IMR-90 (cell line): ENCODE results near the gene COL23A1. TPM values are rescaled to one million over a fixed set of nuclear protein-coding genes. Genes with fewer than 3 reads are reported as not detected.

Source experiments
- ATAC-seq: fragments of 200-7000 bp; cut with Tn5 transposase; 2 replicates; pipeline ENCODE4 v1.9.1; 2020; ENCODE audit warnings: low read depth, mild to moderate bottlenecking, moderate library complexity
- BruUV-seq: library from RNA; stranded (reverse); fragments of 400-500 nt; replicated peaks from 2 replicates; lab custom pipeline; 2021; lab: Mats Ljungman, UMichigan
- CTCF ChIA-PET: fragments of 300-600 bp; formaldehyde crosslinking; extraction: SDS; loops from one replicate; lab custom pipeline; 2021; ENCODE audit warnings: antibody characterized with exemption; lab: Yijun Ruan, JAX
- POLR2A ChIA-PET: fragments of 300-600 bp; sonication (Branson Sonifier 250); formaldehyde crosslinking; loops from one replicate; lab custom pipeline; 2022; ENCODE audit warnings: antibody characterized with exemption; ENCODE audit not compliant: unreplicated experiment; lab: Charles Lee
- DNase-seq: peaks from one replicate; pipeline ENCODE4 v3.0.0; 2013
- H2AFZ ChIP-seq: replicated peaks from 2 replicates; pipeline ENCODE3; 2013; ENCODE audit warnings: low read length, mild to moderate bottlenecking; ENCODE audit not compliant: poor library complexity
- H2AK5ac ChIP-seq: 2 replicates; pipeline ENCODE4 v1.6.1; 2013; ENCODE audit warnings: low read depth, low read length, inconsistent platforms
- H2AK9ac ChIP-seq: replicated peaks from 2 replicates; pipeline ENCODE3; 2013; ENCODE audit warnings: mild to moderate bottlenecking, low read depth, low read length, moderate library complexity; ENCODE audit not compliant: poor library complexity
- H2BK120ac ChIP-seq: 2 replicates; pipeline ENCODE4 v1.6.1; 2013; ENCODE audit warnings: low read depth, low read length, inconsistent platforms
- H2BK15ac ChIP-seq: 3 replicates; pipeline ENCODE4 v1.6.1; 2013; ENCODE audit warnings: low read depth, low read length, inconsistent platforms
- H2BK20ac ChIP-seq: 2 replicates; pipeline ENCODE4 v1.6.1; 2013; ENCODE audit warnings: low read depth, mild to moderate bottlenecking, inconsistent platforms, low read length, moderate library complexity
- H2BK5ac ChIP-seq: 2 replicates; pipeline ENCODE4 v1.6.1; 2013; ENCODE audit warnings: mild to moderate bottlenecking, low read depth, low read length, inconsistent platforms; ENCODE audit not compliant: poor library complexity, severe bottlenecking
- H3K14ac ChIP-seq: replicated peaks from 2 replicates; pipeline ENCODE4 v1.6.1; 2013; ENCODE audit warnings: low read depth, low read length, inconsistent platforms
- H3K18ac ChIP-seq: 2 replicates; pipeline ENCODE4 v1.6.1; 2013; ENCODE audit warnings: low read depth, low read length, control low read depth
- H3K23ac ChIP-seq: 2 replicates; pipeline ENCODE4 v1.6.1; 2013; ENCODE audit warnings: low read depth, low read length, inconsistent platforms
- H3K27ac ChIP-seq: 2 replicates; pipeline ENCODE4 v1.5.1; 2013; ENCODE audit warnings: mild to moderate bottlenecking, control low read depth, low read length; ENCODE audit not compliant: insufficient read depth
- H3K27me3 ChIP-seq: 2 replicates; pipeline ENCODE4 v1.6.1; 2013; ENCODE audit warnings: low read length; ENCODE audit not compliant: control insufficient read depth, insufficient read depth
- H3K36me3 ChIP-seq: 2 replicates; pipeline ENCODE4 v1.6.1; 2013; ENCODE audit warnings: low read length, mixed read lengths; ENCODE audit not compliant: control insufficient read depth, insufficient read depth
- H3K4ac ChIP-seq: 2 replicates; pipeline ENCODE4 v1.6.1; 2013; ENCODE audit warnings: low read depth, low read length, inconsistent platforms
- H3K4me1 ChIP-seq: 2 replicates; pipeline ENCODE4 v1.6.1; 2013; ENCODE audit warnings: low read length, mixed read lengths; ENCODE audit not compliant: control insufficient read depth, insufficient read depth
- H3K4me2 ChIP-seq: 2 replicates; pipeline ENCODE4 v1.6.1; 2013; ENCODE audit warnings: low read depth, mild to moderate bottlenecking, control low read depth, low read length, moderate library complexity
- H3K4me3 ChIP-seq: 2 replicates; pipeline ENCODE4 v1.5.1; 2013; ENCODE audit warnings: low read depth, mild to moderate bottlenecking, control low read depth, low read length, moderate library complexity; ENCODE audit not compliant: insufficient read depth
- H3K56ac ChIP-seq: 2 replicates; pipeline ENCODE4 v1.6.1; 2013; ENCODE audit warnings: low read length, inconsistent platforms; ENCODE audit not compliant: insufficient read depth; ENCODE audit errors: extremely low read depth
- H3K79me1 ChIP-seq, 2 experiments: 2 replicates each; pipeline ENCODE4 v1.6.1; 2013; ENCODE audit warnings: low read length in 2 of 2, inconsistent platforms in 1 of 2, low read depth in 1 of 2
- H3K9ac ChIP-seq: 2 replicates; pipeline ENCODE4 v1.6.1; 2013; ENCODE audit warnings: low read depth, low read length, control low read depth
- H3K9me1 ChIP-seq: 2 replicates; pipeline ENCODE4 v1.6.1; 2013; ENCODE audit warnings: low read length, inconsistent platforms; ENCODE audit not compliant: insufficient read depth
- H3K9me3 ChIP-seq: 2 replicates; pipeline ENCODE4 v1.6.1; 2013; ENCODE audit warnings: low read length; ENCODE audit not compliant: control insufficient read depth, insufficient read depth
- H4K20me1 ChIP-seq: 2 replicates; pipeline ENCODE4 v1.6.1; 2013; ENCODE audit warnings: low read length, inconsistent platforms; ENCODE audit not compliant: insufficient read depth
- H4K5ac ChIP-seq: 2 replicates; pipeline ENCODE4 v1.6.1; 2013; ENCODE audit warnings: mild to moderate bottlenecking, low read depth, low read length, control low read depth
- H4K8ac ChIP-seq, 2 experiments: 2 replicates each; pipeline ENCODE4 v1.6.1; 2013; ENCODE audit warnings: low read depth in 2 of 2, low read length in 2 of 2, control low read depth in 1 of 2, inconsistent platforms in 1 of 2
- H4K91ac ChIP-seq: 2 replicates; pipeline ENCODE4 v1.6.1; 2013; ENCODE audit warnings: low read depth, low read length, inconsistent platforms; ENCODE audit not compliant: insufficient read depth
- BHLHE40 ChIP-seq: fragments of 150-350 bp; IDR thresholded peaks from 2 replicates; pipeline ENCODE4 v1.6.1; 2016; ENCODE audit warnings: mild to moderate bottlenecking, low read depth, low read length
- CEBPB ChIP-seq: IDR thresholded peaks from 2 replicates; pipeline ENCODE4 v1.6.1; 2012; ENCODE audit warnings: low read depth, low read length, improper control_type of control experiment
- CHD1 ChIP-seq: IDR thresholded peaks from 2 replicates; pipeline ENCODE4 v1.6.1; 2012; ENCODE audit warnings: low read depth, low read length, improper control_type of control experiment
- ELK1 ChIP-seq: fragments of 150-350 bp; IDR thresholded peaks from 2 replicates; pipeline ENCODE4 v1.6.1; 2016; ENCODE audit warnings: low read depth, mild to moderate bottlenecking, low read length, moderate library complexity, borderline replicate concordance
- FOS ChIP-seq: fragments of 150-350 bp; IDR thresholded peaks from 2 replicates; pipeline ENCODE4 v1.6.1; 2016; ENCODE audit warnings: low read depth, low read length
- MAFK ChIP-seq: IDR thresholded peaks from 2 replicates; pipeline ENCODE4 v1.6.1; 2012; ENCODE audit warnings: low read depth, low read length, improper control_type of control experiment
- MAZ ChIP-seq: IDR thresholded peaks from 2 replicates; pipeline ENCODE4 v1.6.1; 2012; ENCODE audit warnings: low read depth, mild to moderate bottlenecking, low read length, improper control_type of control experiment, moderate library complexity, borderline replicate concordance
- MXI1 ChIP-seq: IDR thresholded peaks from 2 replicates; pipeline ENCODE4 v1.6.1; 2012; ENCODE audit warnings: low read depth, mild to moderate bottlenecking, low read length, moderate library complexity, borderline replicate concordance
- NFE2L2 ChIP-seq: fragments of 150-350 bp; IDR thresholded peaks from 2 replicates; pipeline ENCODE4 v1.6.1; 2016; ENCODE audit warnings: low read depth, mild to moderate bottlenecking, low read length
- POLR2A ChIP-seq: IDR thresholded peaks from 2 replicates; pipeline ENCODE4 v1.6.1; 2012; ENCODE audit warnings: mild to moderate bottlenecking, low read depth, low read length
- RAD21 ChIP-seq: IDR thresholded peaks from 2 replicates; pipeline ENCODE4 v1.6.1; 2012; ENCODE audit warnings: low read length, improper control_type of control experiment
- RCOR1 ChIP-seq: IDR thresholded peaks from 2 replicates; pipeline ENCODE4 v1.6.1; 2012; ENCODE audit warnings: mild to moderate bottlenecking, low read length, improper control_type of control experiment; ENCODE audit not compliant: insufficient replicate concordance
- RFX5 ChIP-seq: IDR thresholded peaks from 2 replicates; pipeline ENCODE4 v1.8.0; 2012; ENCODE audit warnings: low read depth, mild to moderate bottlenecking, low read length, moderate library complexity
- SMC3 ChIP-seq: fragments of 150-350 bp; IDR thresholded peaks from 2 replicates; pipeline ENCODE4 v1.6.1; 2016; ENCODE audit warnings: low read depth, mild to moderate bottlenecking, antibody characterized with exemption, low read length, moderate library complexity
- WGBS, 2 experiments: methylation state at CpG; one replicate each; pipeline versions ENCODE4 v1.1.5 to v1.1.7; 2013; ENCODE audit warnings: missing lambda C conversion rate in 2 of 2; ENCODE audit not compliant: insufficient read length in 1 of 2; ENCODE audit errors: extremely low coverage in 2 of 2; 5-methylcytosine and 5-hydroxymethylcytosine counted together
- dilution Hi-C: fragments of 300-500 bp; cut with HindIII; formaldehyde crosslinking; loops from one replicate; pipeline ENCODE4 v1.14.3; 2018; ENCODE audit warnings: low sequenced_read_pairs; ENCODE audit not compliant: unreplicated experiment
- in situ Hi-C: fragments of 300-500 bp; cut with MboI; formaldehyde crosslinking; loops from 3 replicates; pipeline ENCODE4 v1.14.3; 2019; ENCODE audit warnings: low sequenced_read_pairs, inconsistent platforms, mixed read lengths
- intact Hi-C: fragments of 100-400 bp; cut with micrococcal nuclease; formaldehyde crosslinking; loops from 2 replicates; pipeline ENCODE4 v1.10.0; 2022
- polyA plus RNA-seq, 3 experiments: library from polyadenylated mRNA; depleted of rRNA; stranded (reverse); fragments of >200 nt; gene quantifications; 2 replicates each; pipeline ENCODE4 v1.2.3, GENCODE V29; 2012; ENCODE audit warnings: low replicate concordance in 1 of 3
- total RNA-seq: library from RNA; depleted of rRNA; stranded (reverse); fragments of >200 nt; gene quantifications from 2 replicates; pipeline ENCODE4 v1.2.3, GENCODE V29; 2012
- TF ChIP-seq, protein P1 (sequence below): conservative IDR thresholded peaks from 2 replicates; pipeline ENCODE4 v1.5.1; 2012; ENCODE audit warnings: mild to moderate bottlenecking, low read depth, low read length, improper control_type of control experiment
- TF ChIP-seq, protein P2 (sequence below): fragments of 150-350 bp; IDR thresholded peaks from 2 replicates; pipeline ENCODE4 v1.6.1; 2017; ENCODE audit warnings: mild to moderate bottlenecking, antibody characterized with exemption, low read length, low read depth

COL23A1 gene
- total and polyA plus RNA-seq, 2 of the 4 experiments (the other 2 are of a cell fraction) = not detected

DNA sequence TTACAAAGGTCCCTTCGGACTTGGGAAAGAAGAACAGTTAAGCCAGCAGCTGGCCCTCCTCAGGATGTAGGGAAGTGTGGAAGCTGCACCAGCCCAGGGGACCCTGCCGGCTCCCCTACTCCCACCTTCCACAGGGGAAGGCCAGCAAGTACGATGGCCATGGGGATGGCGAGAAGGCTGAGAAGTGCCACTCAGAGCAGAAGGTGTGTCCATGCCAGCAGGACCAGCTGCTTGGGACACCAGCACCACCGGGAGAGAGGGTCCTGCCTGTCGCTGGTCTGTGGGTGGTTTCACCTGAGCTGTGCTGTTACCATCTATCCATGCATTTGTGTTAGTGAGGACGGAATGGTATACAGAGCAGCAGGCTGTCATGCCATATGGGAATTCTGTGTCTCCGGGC lies 209.0 kb downstream of the COL23A1 start:
- no peaks in the 10 kb centered on the region for H3K36me3 ChIP-seq
- no peaks in the 10 kb centered on the region for H4K20me1 ChIP-seq
- H2AK5ac ChIP-seq = no peak overlapping the region
- no peaks in the 10 kb centered on the region for H3K27me3 ChIP-seq
- no peak overlapping the region for H3K9ac ChIP-seq
- no peak overlapping the region for H4K91ac ChIP-seq
- no peak for TF ChIP-seq RCOR1
- no peak for TF ChIP-seq MAFK
- TF ChIP-seq RAD21 = no peak
- no peak for TF ChIP-seq MAZ
- no peak for TF ChIP-seq FOS
- no peak for TF ChIP-seq MXI1
- TF ChIP-seq, protein P1, sequence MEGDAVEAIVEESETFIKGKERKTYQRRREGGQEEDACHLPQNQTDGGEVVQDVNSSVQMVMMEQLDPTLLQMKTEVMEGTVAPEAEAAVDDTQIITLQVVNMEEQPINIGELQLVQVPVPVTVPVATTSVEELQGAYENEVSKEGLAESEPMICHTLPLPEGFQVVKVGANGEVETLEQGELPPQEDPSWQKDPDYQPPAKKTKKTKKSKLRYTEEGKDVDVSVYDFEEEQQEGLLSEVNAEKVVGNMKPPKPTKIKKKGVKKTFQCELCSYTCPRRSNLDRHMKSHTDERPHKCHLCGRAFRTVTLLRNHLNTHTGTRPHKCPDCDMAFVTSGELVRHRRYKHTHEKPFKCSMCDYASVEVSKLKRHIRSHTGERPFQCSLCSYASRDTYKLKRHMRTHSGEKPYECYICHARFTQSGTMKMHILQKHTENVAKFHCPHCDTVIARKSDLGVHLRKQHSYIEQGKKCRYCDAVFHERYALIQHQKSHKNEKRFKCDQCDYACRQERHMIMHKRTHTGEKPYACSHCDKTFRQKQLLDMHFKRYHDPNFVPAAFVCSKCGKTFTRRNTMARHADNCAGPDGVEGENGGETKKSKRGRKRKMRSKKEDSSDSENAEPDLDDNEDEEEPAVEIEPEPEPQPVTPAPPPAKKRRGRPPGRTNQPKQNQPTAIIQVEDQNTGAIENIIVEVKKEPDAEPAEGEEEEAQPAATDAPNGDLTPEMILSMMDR = no peak
- no peak for TF ChIP-seq NFE2L2
- no peak for TF ChIP-seq ELK1
- no peak for TF ChIP-seq POLR2A
- TF ChIP-seq BHLHE40 = no peak
- TF ChIP-seq CEBPB = no peak
- TF ChIP-seq, protein P2, sequence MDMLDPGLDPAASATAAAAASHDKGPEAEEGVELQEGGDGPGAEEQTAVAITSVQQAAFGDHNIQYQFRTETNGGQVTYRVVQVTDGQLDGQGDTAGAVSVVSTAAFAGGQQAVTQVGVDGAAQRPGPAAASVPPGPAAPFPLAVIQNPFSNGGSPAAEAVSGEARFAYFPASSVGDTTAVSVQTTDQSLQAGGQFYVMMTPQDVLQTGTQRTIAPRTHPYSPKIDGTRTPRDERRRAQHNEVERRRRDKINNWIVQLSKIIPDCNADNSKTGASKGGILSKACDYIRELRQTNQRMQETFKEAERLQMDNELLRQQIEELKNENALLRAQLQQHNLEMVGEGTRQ = no peak
- TF ChIP-seq SMC3 = no peak
- TF ChIP-seq RFX5 = no peak
- TF ChIP-seq CHD1 = no peak
- no peak for DNase-seq
- no peaks in the 10 kb centered on the region for H3K9me1 ChIP-seq
- no peak overlapping the region for H2BK15ac ChIP-seq
- intact Hi-C loops (no loop called here), in situ Hi-C loops (no loop called here), dilution Hi-C loops (no loop called here)
- H3K4me2 ChIP-seq = no peak overlapping the region
- no TSS peak for BruUV-seq
- H4K5ac ChIP-seq = no peak overlapping the region
- no peak overlapping the region for H2BK20ac ChIP-seq
- no peak overlapping the region for H3K4ac ChIP-seq
- H4K8ac ChIP-seq = no peak overlapping the region
- H3K4me3 ChIP-seq = no peak overlapping the region
- H3K14ac ChIP-seq = no peak overlapping the region
- H2AK9ac ChIP-seq = no peak overlapping the region
- H2BK5ac ChIP-seq = no peak overlapping the region
- ChIA-PET CTCF (no interaction called here), POLR2A (no interaction called here)
- H2AFZ ChIP-seq = no peak overlapping the region
- H3K9me3 ChIP-seq = peaks cover 26% of the 10 kb centered on the region
- H2BK120ac ChIP-seq = no peak overlapping the region
- no peak overlapping the region for H3K18ac ChIP-seq
- H3K23ac ChIP-seq = no peak overlapping the region
- H3K56ac ChIP-seq = no peak overlapping the region
- no peak overlapping the region for H3K27ac ChIP-seq
- peaks cover 4% of the 10 kb centered on the region; the same call in 1 of the 2 replicates for H3K4me1 ChIP-seq
- no peak for ATAC-seq
- no peaks in the 10 kb centered on the region for H3K79me1 ChIP-seq
- 90% methylated on average over 2 of the region's 8 CpGs; no CpG with 5 or more reads in 1 of the 2 experiments for WGBS, 2 experiments
